ENCODE measurements around the gene TMEM88. TPM values are rescaled to one million over a fixed set of nuclear protein-coding genes. Genes with fewer than 3 reads are reported as not detected.

Gene TMEM88
- total and polyA plus RNA-seq, 2 of the 4 experiments (the other 2 are of a cell fraction) = 2.1 TPM; not detected in 1

DNA sequence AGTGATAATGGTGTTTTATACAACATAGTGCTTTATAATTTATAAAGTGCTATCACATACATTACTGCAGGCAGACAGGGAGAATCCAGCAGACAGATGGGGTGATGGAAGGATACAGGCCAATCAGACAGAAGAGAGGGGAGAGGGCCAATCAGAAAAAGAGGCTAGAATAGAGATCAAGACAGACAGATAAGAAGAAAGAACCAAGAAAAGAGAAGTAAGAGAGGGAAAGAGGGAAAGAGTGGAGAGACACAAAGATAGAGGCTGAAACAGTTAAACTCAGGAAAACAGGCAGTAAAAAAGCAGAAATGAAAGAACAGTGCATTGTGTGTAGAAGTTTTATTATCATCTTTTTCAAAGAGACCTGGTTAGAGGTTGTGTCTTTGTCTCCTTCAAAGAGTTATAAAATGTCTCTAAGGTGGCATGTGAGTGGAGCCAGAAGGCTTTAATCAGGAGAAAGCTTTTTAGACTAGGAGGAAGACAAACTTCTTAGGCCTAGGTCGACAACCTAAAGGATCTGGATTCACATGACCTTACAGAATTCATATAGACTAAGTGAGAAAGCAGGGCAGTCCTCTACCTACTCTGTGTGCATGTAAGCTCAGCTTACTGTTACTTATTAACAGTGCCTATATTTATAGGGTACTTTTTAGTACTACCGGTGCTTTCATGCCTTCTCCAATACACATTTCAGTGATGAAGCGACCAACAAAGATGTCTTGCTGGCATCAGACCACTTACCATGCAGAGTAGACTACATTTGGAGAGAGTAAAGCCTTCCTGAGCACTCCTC is 25.4 kb downstream of the TMEM88 start:
- ChIA-PET POLR2A (ENCODE audit: unreplicated experiment) (no interaction called here), CTCF (no interaction called here)
- Histone ChIP-seq H3K9me3 (ENCODE audit: control insufficient read depth, insufficient read depth, low read length) (no peaks in the 10 kb centered on the region), H3K56ac (ENCODE audit: extremely low read depth, insufficient read depth, low read length) (no peak overlapping the region), H2AK5ac (ENCODE audit: low read depth, low read length) (no peak overlapping the region), H4K20me1 (ENCODE audit: insufficient read depth, low read length) (no peaks in the 10 kb centered on the region), H3K14ac (replicated peaks; ENCODE audit: low read depth, low read length) (no peak overlapping the region), H2BK15ac (ENCODE audit: low read depth, low read length) (no peak overlapping the region), H3K18ac (ENCODE audit: low read depth, low read length) (no peak overlapping the region), H3K27ac (ENCODE audit: insufficient read depth, low read length) (no peak overlapping the region), H3K4me3 (ENCODE audit: insufficient read depth, low read depth, low read length) (no peak overlapping the region), H3K9ac (ENCODE audit: low read depth, low read length) (no peak overlapping the region), H4K8ac (ENCODE audit: low read depth in 2 of 2, low read length in 2 of 2) (no peak overlapping the region), H3K23ac (ENCODE audit: low read depth, low read length) (no peak overlapping the region), H3K36me3 (ENCODE audit: control insufficient read depth, insufficient read depth, low read length) (peaks cover 18% of the 10 kb centered on the region), H3K4ac (ENCODE audit: low read depth, low read length) (no peak overlapping the region), H3K4me2 (ENCODE audit: low read depth, low read length) (no peak overlapping the region), H4K91ac (ENCODE audit: insufficient read depth, low read depth, low read length) (no peak overlapping the region), H3K9me1 (ENCODE audit: insufficient read depth, low read length) (peaks cover 5% of the 10 kb centered on the region; the same call in 1 of the 2 replicates), H4K5ac (ENCODE audit: low read depth, low read length) (no peak overlapping the region), H2AFZ (replicated peaks; ENCODE audit: low read length, poor library complexity) (no peak overlapping the region), H3K4me1 (ENCODE audit: control insufficient read depth, insufficient read depth, low read length) (peaks cover 8% of the 10 kb centered on the region), H2AK9ac (replicated peaks; ENCODE audit: low read depth, low read length, poor library complexity) (no peak overlapping the region), H2BK5ac (ENCODE audit: low read depth, low read length, poor library complexity, severe bottlenecking) (no peak overlapping the region), H3K27me3 (ENCODE audit: control insufficient read depth, insufficient read depth, low read length) (no peaks in the 10 kb centered on the region), H2BK20ac (ENCODE audit: low read depth, low read length) (no peak overlapping the region), H3K79me1 (ENCODE audit: low read depth in 1 of 2, low read length in 2 of 2) (peaks cover 4 to 25% of the 10 kb centered on the region in 2 experiments; a peak in 3 of 4 replicates), H2BK120ac (ENCODE audit: low read depth, low read length) (no peak overlapping the region)
- intact Hi-C loops (cut with micrococcal nuclease) (no loop called here), in situ Hi-C loops (cut with MboI; ENCODE audit: low sequenced_read_pairs) (no loop called here), dilution Hi-C loops (cut with HindIII; ENCODE audit: low sequenced_read_pairs, unreplicated experiment) (no loop called here)
- TF ChIP-seq RFX5 (IDR thresholded peaks at IDR 0.05; ENCODE audit: low read depth, low read length) = no peak
- DNase-seq (no peak), ATAC-seq (ENCODE audit: low read depth) (no peak)
- no TSS peak for BruUV-seq (replicated peaks)
- no CpG with 5 or more reads among the region's 3 CpGs for WGBS, 2 experiments (ENCODE audit: extremely low coverage in 2 of 2, insufficient read length in 1 of 2)

Measured in IMR-90 (cell line).